ENCODE data around the gene TGFBR2.

DNA sequence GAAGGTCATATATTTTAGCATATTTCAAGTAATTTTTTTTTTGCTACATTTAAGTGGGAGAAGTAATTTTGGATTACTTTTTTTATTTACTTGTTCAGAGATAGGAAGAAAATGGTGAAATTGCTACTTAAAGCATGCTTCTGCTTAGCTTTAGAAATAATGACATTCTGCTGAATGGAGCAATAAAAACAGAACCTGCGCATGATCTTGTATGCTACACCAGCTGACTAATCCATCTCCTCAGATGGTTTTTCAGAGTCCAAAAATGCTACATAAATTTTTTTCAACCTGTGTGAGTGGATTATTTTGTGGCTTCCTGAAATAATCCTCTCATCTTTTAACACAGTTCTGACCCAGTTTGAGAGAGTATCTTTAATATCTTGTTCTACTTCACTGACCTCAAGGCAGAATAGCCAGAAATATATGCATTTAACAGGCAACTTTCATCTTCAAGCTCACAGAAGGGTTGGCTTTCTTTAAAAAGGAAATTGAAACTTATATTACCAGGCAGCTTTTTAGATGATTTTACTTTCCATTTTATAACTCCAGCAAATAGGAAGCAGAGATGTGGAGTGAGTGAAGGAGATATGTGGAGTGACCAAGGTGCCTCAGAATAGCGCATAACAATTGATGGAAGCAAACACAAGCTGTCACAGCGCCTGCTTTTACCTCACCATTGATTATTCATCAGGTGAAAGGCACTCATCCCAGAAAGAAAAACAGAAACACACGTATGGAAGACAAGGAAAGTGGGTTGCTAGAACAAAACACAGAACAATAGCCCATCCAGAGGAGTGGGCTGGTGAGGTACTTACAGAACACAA lies 136.6 kb downstream of the TGFBR2 start:
- TF ChIP-seq RXRA (IDR thresholded peaks at IDR 0.05) (no peak), GABPA (IDR thresholded peaks at IDR 0.05 in 1 of 2, conservative IDR thresholded peaks at IDR 0.05 in 1 of 2) (no peak)
- TF ChIP-seq, protein P1, sequence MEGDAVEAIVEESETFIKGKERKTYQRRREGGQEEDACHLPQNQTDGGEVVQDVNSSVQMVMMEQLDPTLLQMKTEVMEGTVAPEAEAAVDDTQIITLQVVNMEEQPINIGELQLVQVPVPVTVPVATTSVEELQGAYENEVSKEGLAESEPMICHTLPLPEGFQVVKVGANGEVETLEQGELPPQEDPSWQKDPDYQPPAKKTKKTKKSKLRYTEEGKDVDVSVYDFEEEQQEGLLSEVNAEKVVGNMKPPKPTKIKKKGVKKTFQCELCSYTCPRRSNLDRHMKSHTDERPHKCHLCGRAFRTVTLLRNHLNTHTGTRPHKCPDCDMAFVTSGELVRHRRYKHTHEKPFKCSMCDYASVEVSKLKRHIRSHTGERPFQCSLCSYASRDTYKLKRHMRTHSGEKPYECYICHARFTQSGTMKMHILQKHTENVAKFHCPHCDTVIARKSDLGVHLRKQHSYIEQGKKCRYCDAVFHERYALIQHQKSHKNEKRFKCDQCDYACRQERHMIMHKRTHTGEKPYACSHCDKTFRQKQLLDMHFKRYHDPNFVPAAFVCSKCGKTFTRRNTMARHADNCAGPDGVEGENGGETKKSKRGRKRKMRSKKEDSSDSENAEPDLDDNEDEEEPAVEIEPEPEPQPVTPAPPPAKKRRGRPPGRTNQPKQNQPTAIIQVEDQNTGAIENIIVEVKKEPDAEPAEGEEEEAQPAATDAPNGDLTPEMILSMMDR (IDR thresholded peaks at IDR 0.05; ENCODE audit: low read depth, low read length, missing input control), result no peak
